Endodermal cell (in vitro differentiated cells): ENCODE measurements around the gene LAMB3. TPM values are rescaled to one million over a fixed set of nuclear protein-coding genes. Genes with fewer than 3 reads are reported as not detected.

Source experiments
- DNase-seq: peaks from one replicate; pipeline ENCODE4 v3.0.0-alpha.2; 2017
- H3K27ac ChIP-seq: 2 replicates; pipeline ENCODE4 v1.5.1; 2013; ENCODE audit warnings: mild to moderate bottlenecking, low read depth, low read length, moderate library complexity
- H3K27me3 ChIP-seq: 2 replicates; pipeline ENCODE4 v1.6.1; 2013; ENCODE audit warnings: mild to moderate bottlenecking, low read length, moderate library complexity; ENCODE audit not compliant: insufficient read depth, control insufficient read depth, poor library complexity, severe bottlenecking
- H3K36me3 ChIP-seq: 2 replicates; pipeline ENCODE4 v1.7.0; 2013; ENCODE audit warnings: mild to moderate bottlenecking, low read length, moderate library complexity; ENCODE audit not compliant: control insufficient read depth, insufficient read depth
- H3K4me1 ChIP-seq: one replicate; pipeline ENCODE4 v1.7.0; 2013; ENCODE audit warnings: low read length; ENCODE audit not compliant: control insufficient read depth, insufficient read depth
- H3K4me3 ChIP-seq: 2 replicates; pipeline ENCODE4 v1.5.1; 2013; ENCODE audit warnings: mild to moderate bottlenecking, low read length, moderate library complexity
- H3K9ac ChIP-seq: 2 replicates; pipeline ENCODE4 v1.6.1; 2013; ENCODE audit warnings: mild to moderate bottlenecking, low read length, moderate library complexity; ENCODE audit not compliant: poor library complexity, severe bottlenecking; ENCODE audit errors: extremely low read depth
- H3K9me3 ChIP-seq: 2 replicates; pipeline ENCODE4 v1.6.1; 2013; ENCODE audit warnings: mild to moderate bottlenecking, low read length, moderate library complexity; ENCODE audit not compliant: control insufficient read depth
- H3K27ac Mint-ChIP-seq: 2 replicates; pipeline ENCODE4 v1.8.0; 2020; ENCODE audit warnings: mixed read lengths
- H3K27me3 Mint-ChIP-seq: 2 replicates; pipeline ENCODE4 v1.8.0; 2021; ENCODE audit warnings: mild to moderate bottlenecking, mixed read lengths; ENCODE audit not compliant: insufficient read depth
- H3K36me3 Mint-ChIP-seq: 2 replicates; pipeline ENCODE4 v1.8.0; 2020; ENCODE audit warnings: low read depth, mixed read lengths
- H3K4me1 Mint-ChIP-seq: 2 replicates; pipeline ENCODE4 v1.8.0; 2020; ENCODE audit warnings: mixed read lengths
- H3K4me3 Mint-ChIP-seq: 2 replicates; pipeline ENCODE4 v1.8.0; 2020; ENCODE audit warnings: mild to moderate bottlenecking, moderate library complexity, mixed read lengths
- H3K9me3 Mint-ChIP-seq: 2 replicates; pipeline ENCODE4 v1.8.0; 2020; ENCODE audit warnings: mild to moderate bottlenecking, mixed read lengths
- WGBS, 2 experiments: methylation state at CpG; one replicate each; pipeline versions ENCODE4 v1.1.5 to v1.1.7; 2013; ENCODE audit warnings: missing lambda C conversion rate in 2 of 2, mixed read lengths in 1 of 2; ENCODE audit not compliant: insufficient coverage in 1 of 2, insufficient read length in 1 of 2; 5-methylcytosine and 5-hydroxymethylcytosine counted together
- total RNA-seq, 2 donors: library from RNA; stranded (reverse); fragmentation: NEBNext Ultra II Directional in 1 of 2; extraction: Animal tissue kit (Norgen Biotek cat#: 25700) in 1 of 2; gene quantifications; 2 replicates in 1 of 2; 3 replicates in 1 of 2; pipeline ENCODE4 v1.2.1, GENCODE V29; 2021
- TF ChIP-seq, protein P1 (sequence below): fragments of 200-600 bp; sonication (generic); conservative IDR thresholded peaks from 2 replicates; pipeline ENCODE4 v1.5.0; 2021; ENCODE audit warnings: antibody characterized with exemption, mild to moderate bottlenecking

The LAMB3 gene
- total RNA-seq, 2 donors from 2014 or later: 0.53 to 1.9 TPM

DNA sequence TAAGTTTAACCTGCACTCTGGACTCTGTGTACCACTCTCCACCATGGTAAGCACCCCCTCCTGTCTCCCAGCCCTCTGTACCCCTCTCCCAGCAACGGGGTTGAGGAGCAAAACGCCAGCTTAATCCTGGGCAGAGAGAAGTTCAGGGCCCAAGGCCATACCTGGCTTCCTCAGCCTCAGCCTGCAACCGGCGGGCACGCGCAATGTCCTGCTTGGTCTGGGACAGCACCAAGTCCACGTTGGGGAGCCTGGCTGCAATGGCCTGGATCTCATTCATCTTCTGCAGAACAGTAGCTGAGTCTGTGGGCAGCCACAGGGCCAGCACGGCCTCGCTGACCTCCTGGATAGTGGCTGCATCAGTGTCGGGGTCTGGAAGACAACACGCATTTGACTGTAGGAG lies 33.9 kb downstream of the LAMB3 start:
- Mint-ChIP-seq H3K36me3 (no peaks in the 10 kb centered on the region), H3K4me1 (peaks cover 2% of the 10 kb centered on the region), H3K4me3 (no peak overlapping the region), H3K9me3 (no peaks in the 10 kb centered on the region), H3K27me3 (peaks cover 38% of the 10 kb centered on the region), H3K27ac (no peak overlapping the region)
- no peak for DNase-seq
- Histone ChIP-seq H3K4me3 (no peak overlapping the region), H3K9ac (no peak overlapping the region), H3K4me1 (no peaks in the 10 kb centered on the region), H3K27ac (no peak overlapping the region), H3K27me3 (peaks cover 32% of the 10 kb centered on the region), H3K36me3 (no peaks in the 10 kb centered on the region), H3K9me3 (no peaks in the 10 kb centered on the region)
- WGBS, 2 experiments: 94 to 100% methylated on average over 5 to 11 of the region's 11 CpGs
- TF ChIP-seq, protein P1, sequence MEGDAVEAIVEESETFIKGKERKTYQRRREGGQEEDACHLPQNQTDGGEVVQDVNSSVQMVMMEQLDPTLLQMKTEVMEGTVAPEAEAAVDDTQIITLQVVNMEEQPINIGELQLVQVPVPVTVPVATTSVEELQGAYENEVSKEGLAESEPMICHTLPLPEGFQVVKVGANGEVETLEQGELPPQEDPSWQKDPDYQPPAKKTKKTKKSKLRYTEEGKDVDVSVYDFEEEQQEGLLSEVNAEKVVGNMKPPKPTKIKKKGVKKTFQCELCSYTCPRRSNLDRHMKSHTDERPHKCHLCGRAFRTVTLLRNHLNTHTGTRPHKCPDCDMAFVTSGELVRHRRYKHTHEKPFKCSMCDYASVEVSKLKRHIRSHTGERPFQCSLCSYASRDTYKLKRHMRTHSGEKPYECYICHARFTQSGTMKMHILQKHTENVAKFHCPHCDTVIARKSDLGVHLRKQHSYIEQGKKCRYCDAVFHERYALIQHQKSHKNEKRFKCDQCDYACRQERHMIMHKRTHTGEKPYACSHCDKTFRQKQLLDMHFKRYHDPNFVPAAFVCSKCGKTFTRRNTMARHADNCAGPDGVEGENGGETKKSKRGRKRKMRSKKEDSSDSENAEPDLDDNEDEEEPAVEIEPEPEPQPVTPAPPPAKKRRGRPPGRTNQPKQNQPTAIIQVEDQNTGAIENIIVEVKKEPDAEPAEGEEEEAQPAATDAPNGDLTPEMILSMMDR: no peak

DNA sequence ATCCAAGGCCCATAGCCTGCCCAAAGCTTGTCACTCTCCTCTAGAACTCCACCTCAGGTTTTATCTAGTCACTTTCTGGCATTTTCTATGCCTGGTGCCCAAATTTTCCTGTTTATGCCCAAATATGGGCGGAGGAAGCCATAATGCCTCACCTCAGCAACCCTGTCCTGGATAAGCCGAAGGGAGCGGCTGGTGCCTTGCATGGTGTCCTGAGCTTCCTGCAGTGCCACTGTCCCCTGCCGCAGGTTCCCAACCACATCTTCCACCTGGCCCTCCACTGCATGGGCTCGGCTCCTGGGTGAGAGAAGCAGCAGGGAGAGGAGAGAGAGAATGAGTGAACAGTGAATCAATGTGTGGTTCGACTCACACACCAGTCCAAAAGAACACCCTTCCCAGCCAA lies 34.5 kb downstream of the LAMB3 start:
- Histone ChIP-seq H3K4me3 (no peak overlapping the region), H3K9me3 (no peaks in the 10 kb centered on the region), H3K27me3 (peaks cover 32% of the 10 kb centered on the region), H3K9ac (no peak overlapping the region), H3K27ac (no peak overlapping the region), H3K36me3 (no peaks in the 10 kb centered on the region), H3K4me1 (no peaks in the 10 kb centered on the region)
- Mint-ChIP-seq H3K4me1 (peaks cover 2% of the 10 kb centered on the region), H3K36me3 (no peaks in the 10 kb centered on the region), H3K27me3 (peaks cover 35% of the 10 kb centered on the region), H3K9me3 (no peaks in the 10 kb centered on the region), H3K27ac (no peak overlapping the region), H3K4me3 (no peak overlapping the region)
- 87 to 92% methylated on average over 2 to 6 of the region's 6 CpGs for whole genome bisulfite sequencing, 2 experiments
- TF ChIP-seq, protein P1: no peak
- DNase-seq: no peak

DNA sequence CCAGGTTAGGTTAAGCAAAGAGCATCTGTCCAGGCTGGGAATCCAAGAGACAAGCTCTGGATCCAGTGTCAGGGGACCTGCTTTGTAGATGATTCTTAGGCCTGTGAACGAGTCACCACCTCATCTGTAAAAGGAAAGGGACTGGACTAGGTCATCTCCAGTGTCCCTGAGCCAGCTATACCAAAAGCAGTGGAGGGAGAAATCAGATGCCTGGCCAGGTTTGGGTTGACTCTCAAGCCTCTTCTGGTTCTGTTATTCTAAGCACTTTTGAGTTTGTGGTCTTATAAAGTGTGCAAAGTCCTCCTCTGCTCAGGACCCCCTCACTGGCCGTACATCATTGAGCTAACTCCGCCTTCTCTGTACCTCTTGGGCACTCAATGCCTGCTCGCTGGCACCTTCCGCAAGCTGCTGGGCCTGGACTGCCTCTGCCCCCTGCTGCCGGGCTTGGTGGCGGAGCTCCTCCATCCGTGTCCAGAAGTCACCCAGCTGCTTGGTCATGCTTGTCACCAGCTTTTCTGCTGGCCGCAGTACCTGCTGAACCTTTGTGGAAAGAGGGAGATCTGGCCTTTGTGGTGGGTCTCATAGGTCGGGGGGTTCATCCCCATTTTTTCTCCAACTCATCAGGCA lies 35.1 kb downstream of the LAMB3 start:
- Histone ChIP-seq H3K36me3 (no peaks in the 10 kb centered on the region), H3K27me3 (peaks cover 37% of the 10 kb centered on the region), H3K4me1 (no peaks in the 10 kb centered on the region), H3K4me3 (no peak overlapping the region), H3K9ac (no peak overlapping the region), H3K27ac (no peak overlapping the region), H3K9me3 (no peaks in the 10 kb centered on the region)
- Mint-ChIP-seq H3K27ac (no peak overlapping the region), H3K36me3 (no peaks in the 10 kb centered on the region), H3K4me3 (no peak overlapping the region), H3K9me3 (no peaks in the 10 kb centered on the region), H3K27me3 (peaks cover 32% of the 10 kb centered on the region), H3K4me1 (peaks cover 2% of the 10 kb centered on the region)
- TF ChIP-seq, protein P1: no peak
- WGBS, 2 experiments: 88 to 91% methylated on average over 8 to 10 of the region's 10 CpGs
- no peak for DNase-seq
